ENCODE data around the gene WDR11.

GRCh38 chr10:120938822-120939221 lies 87.7 kb downstream of the WDR11 start:
- TF ChIP-seq, protein P1, sequence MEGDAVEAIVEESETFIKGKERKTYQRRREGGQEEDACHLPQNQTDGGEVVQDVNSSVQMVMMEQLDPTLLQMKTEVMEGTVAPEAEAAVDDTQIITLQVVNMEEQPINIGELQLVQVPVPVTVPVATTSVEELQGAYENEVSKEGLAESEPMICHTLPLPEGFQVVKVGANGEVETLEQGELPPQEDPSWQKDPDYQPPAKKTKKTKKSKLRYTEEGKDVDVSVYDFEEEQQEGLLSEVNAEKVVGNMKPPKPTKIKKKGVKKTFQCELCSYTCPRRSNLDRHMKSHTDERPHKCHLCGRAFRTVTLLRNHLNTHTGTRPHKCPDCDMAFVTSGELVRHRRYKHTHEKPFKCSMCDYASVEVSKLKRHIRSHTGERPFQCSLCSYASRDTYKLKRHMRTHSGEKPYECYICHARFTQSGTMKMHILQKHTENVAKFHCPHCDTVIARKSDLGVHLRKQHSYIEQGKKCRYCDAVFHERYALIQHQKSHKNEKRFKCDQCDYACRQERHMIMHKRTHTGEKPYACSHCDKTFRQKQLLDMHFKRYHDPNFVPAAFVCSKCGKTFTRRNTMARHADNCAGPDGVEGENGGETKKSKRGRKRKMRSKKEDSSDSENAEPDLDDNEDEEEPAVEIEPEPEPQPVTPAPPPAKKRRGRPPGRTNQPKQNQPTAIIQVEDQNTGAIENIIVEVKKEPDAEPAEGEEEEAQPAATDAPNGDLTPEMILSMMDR (conservative IDR thresholded peaks at IDR 0.05; ENCODE audit: low read length): no peak
- TF ChIP-seq EZH2phosphoT487 (IDR thresholded peaks at IDR 0.05; ENCODE audit: borderline replicate concordance, low read depth, low read length): no peak

Measured in OCI-LY7 (cell line).